RWPE2 (cell line): ENCODE measurements around the gene GLTP.
A peak's percentile ranks its signal among the peaks of the same experiment; 100 is the strongest.

ENCODE experiments used
- ATAC-seq: fragments of 200-7000 bp; cut with Tn5 transposase; 3 replicates; pipeline ENCODE4 v1.9.1; 2021; ENCODE audit warnings: low read depth
- DNase-seq: peaks from one replicate; pipeline ENCODE4 v3.0.0-alpha.2; 2020; ENCODE audit warnings: low spot score
- H3K27ac ChIP-seq: fragments of 450-650 bp; 2 replicates; pipeline ENCODE4 v1.5.1; 2017; ENCODE audit warnings: mild to moderate bottlenecking; ENCODE audit not compliant: poor library complexity, severe bottlenecking
- H3K27me3 ChIP-seq: fragments of 250-450 bp; sonication (Bioruptor Pico); 2 replicates; pipeline ENCODE4 v1.5.1; 2021; ENCODE audit warnings: mild to moderate bottlenecking, moderate library complexity; ENCODE audit not compliant: insufficient read depth, poor library complexity, severe bottlenecking
- H3K36me3 ChIP-seq: fragments of 250-450 bp; sonication (Bioruptor Pico); 2 replicates; pipeline ENCODE4 v1.5.1; 2020; ENCODE audit warnings: low read depth, mild to moderate bottlenecking, moderate library complexity
- H3K4me1 ChIP-seq: fragments of 250-450 bp; sonication (Bioruptor Pico); 2 replicates; pipeline ENCODE4 v1.5.1; 2021; ENCODE audit warnings: mild to moderate bottlenecking, moderate library complexity; ENCODE audit not compliant: insufficient read depth, poor library complexity, severe bottlenecking
- H3K4me3 ChIP-seq: fragments of 250-450 bp; sonication (Bioruptor Pico); 2 replicates; pipeline ENCODE4 v1.5.1; 2021; ENCODE audit warnings: mild to moderate bottlenecking, moderate library complexity; ENCODE audit not compliant: severe bottlenecking
- H3K9me3 ChIP-seq: fragments of 250-450 bp; sonication (Bioruptor Pico); 2 replicates; pipeline ENCODE4 v1.5.1; 2021; ENCODE audit warnings: mild to moderate bottlenecking, moderate library complexity; ENCODE audit not compliant: severe bottlenecking
- TF ChIP-seq, protein P1 (sequence below): fragments of 450-650 bp; IDR thresholded peaks from one replicate; pipeline ENCODE4 v1.5.1; 2017; ENCODE audit warnings: mild to moderate bottlenecking, moderate library complexity; ENCODE audit not compliant: poor library complexity, severe bottlenecking

Gene GLTP

DNA sequence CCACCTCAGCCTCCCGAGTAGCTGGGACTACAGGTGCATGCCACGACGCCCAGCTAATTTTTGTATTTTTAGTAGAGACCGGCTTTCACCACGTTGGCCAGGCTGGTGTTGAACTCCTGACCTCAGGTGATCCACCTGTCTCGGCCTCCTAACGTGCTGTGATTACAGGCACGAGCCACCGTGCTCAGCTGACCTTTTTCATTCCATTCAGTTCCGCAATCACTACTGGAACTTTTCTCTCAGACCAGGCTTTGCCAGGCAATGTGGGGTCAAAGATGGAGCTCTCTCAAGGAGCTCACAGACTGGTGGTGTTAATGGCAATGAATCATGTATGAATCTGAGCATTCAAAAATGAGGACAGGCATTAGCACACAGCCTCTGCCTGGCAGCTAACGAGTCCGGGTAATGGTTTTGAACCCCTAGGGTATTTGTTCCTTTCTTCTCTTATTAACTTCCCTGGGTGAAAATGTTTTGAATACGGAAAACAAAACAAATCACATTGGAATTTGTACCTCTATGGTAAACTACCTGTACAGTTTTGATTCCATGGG is 10.4 kb upstream of the GLTP start:
- ATAC-seq (no peak), DNase-seq (no peak)
- Histone ChIP-seq H3K9me3 (no peaks in the 10 kb centered on the region), H3K4me3 (no peak overlapping the region), H3K27ac (no peak overlapping the region), H3K4me1 (peaks cover 19% of the 10 kb centered on the region), H3K36me3 (no peaks in the 10 kb centered on the region), H3K27me3 (no peaks in the 10 kb centered on the region)
- TF ChIP-seq, protein P1, sequence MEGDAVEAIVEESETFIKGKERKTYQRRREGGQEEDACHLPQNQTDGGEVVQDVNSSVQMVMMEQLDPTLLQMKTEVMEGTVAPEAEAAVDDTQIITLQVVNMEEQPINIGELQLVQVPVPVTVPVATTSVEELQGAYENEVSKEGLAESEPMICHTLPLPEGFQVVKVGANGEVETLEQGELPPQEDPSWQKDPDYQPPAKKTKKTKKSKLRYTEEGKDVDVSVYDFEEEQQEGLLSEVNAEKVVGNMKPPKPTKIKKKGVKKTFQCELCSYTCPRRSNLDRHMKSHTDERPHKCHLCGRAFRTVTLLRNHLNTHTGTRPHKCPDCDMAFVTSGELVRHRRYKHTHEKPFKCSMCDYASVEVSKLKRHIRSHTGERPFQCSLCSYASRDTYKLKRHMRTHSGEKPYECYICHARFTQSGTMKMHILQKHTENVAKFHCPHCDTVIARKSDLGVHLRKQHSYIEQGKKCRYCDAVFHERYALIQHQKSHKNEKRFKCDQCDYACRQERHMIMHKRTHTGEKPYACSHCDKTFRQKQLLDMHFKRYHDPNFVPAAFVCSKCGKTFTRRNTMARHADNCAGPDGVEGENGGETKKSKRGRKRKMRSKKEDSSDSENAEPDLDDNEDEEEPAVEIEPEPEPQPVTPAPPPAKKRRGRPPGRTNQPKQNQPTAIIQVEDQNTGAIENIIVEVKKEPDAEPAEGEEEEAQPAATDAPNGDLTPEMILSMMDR = no peak

- Histone ChIP-seq H3K27ac (peak overlapping the region; percentile 97), H3K27me3 (no peaks in the 10 kb centered on the region), H3K4me1 (peaks cover 26% of the 10 kb centered on the region), H3K9me3 (no peaks in the 10 kb centered on the region), H3K36me3 (no peaks in the 10 kb centered on the region), H3K4me3 (no peak overlapping the region)
- TF ChIP-seq, protein P1 = peak; percentile 21
- ATAC-seq (peak; percentile 92), DNase-seq (no peak)
Measured at GRCh38 chr12:109888179-109889020, 8.1 kb upstream of the GLTP start.

GRCh38 chr12:109885616-109886015 is 5.3 kb upstream of the GLTP start:
- peak overlapping the region; percentile 97 for H3K27ac ChIP-seq
- no peak overlapping the region for H3K4me3 ChIP-seq
- no peaks in the 10 kb centered on the region for H3K9me3 ChIP-seq
- DNase-seq = no peak
- no peaks in the 10 kb centered on the region for H3K27me3 ChIP-seq
- no peaks in the 10 kb centered on the region for H3K36me3 ChIP-seq
- H3K4me1 ChIP-seq = peaks cover 31% of the 10 kb centered on the region
- peak; percentile 18; the same call in 2 of the 3 replicates for ATAC-seq
- TF ChIP-seq, protein P1 = no peak

DNA sequence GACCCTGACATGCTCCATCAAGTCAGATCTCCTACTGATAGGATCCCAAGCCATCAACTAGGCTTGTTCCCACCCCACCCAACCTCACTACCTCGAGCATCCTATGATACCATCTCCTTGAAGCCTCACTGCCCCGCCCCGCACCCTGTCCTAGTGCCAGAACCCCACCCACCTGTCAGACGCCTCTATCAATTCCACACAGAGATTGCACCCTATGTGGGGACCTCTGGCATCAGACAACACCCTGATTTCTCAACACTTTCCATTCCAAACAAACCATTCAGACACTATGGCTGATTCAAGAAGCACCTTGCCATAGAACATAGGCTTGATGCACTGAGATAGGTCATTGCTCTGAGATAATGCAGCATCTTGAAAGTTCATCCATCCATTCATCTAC is 3.1 kb upstream of the GLTP start:
- TF ChIP-seq, protein P1 = no peak
- no peaks in the 10 kb centered on the region for H3K27me3 ChIP-seq
- ATAC-seq (no peak), DNase-seq (no peak)
- H3K4me3 ChIP-seq = no peak overlapping the region
- no peaks in the 10 kb centered on the region for H3K9me3 ChIP-seq
- no peaks in the 10 kb centered on the region for H3K36me3 ChIP-seq
- H3K27ac ChIP-seq = no peak overlapping the region
- H3K4me1 ChIP-seq = peaks cover 28% of the 10 kb centered on the region

DNA sequence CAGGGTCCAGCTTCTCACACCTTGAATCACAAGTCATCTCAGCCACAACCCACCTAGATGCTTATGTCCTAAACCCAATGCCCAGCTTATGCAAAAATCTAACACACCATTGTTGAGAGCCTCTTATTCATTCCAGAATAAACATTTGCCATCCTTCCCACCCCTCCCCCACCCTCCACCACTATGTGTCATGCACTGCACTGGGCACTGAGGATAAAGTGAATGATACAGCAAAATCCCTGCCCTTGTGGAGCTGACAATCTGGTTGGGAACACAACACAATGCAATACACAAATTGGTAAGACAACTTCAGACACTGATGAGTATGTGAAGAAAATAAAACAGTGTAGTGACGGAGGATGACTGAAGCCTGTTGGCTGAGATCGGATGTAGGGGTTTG is 1.4 kb upstream of the GLTP start:
- Histone ChIP-seq H3K9me3 (no peaks in the 10 kb centered on the region), H3K4me1 (peaks cover 21% of the 10 kb centered on the region), H3K27me3 (no peaks in the 10 kb centered on the region), H3K36me3 (no peaks in the 10 kb centered on the region), H3K27ac (peak overlapping the region; percentile 47), H3K4me3 (no peak overlapping the region)
- TF ChIP-seq, protein P1 = no peak
- no peak for ATAC-seq
- DNase-seq = no peak
